ENCODE results near the gene ELMO3.

The ELMO3 gene

GRCh38 chr16:67158637-67159600 is 40.0 kb upstream of the ELMO3 start:
- DNase-seq (ENCODE audit: low spot score in 2 of 2): peak; percentile 70 to 94
- H3K9me3 Mint-ChIP-seq: no peaks in the 10 kb centered on the region
- peak; percentile 72 for ATAC-seq
- peaks cover 25% of the 10 kb centered on the region for H3K36me3 Mint-ChIP-seq
- peak overlapping the region; percentile 95 for H3K4me3 Mint-ChIP-seq
- peaks cover 65% of the 10 kb centered on the region for H3K4me1 Mint-ChIP-seq
- peak overlapping the region; percentile 94 for H3K27ac Mint-ChIP-seq

GRCh38 chr16:67161595-67162058 is 37.3 kb upstream of the ELMO3 start:
- Mint-ChIP-seq H3K4me1 (peaks cover 67% of the 10 kb centered on the region), H3K36me3 (peaks cover 28% of the 10 kb centered on the region)

GRCh38 chr16:67162506-67163163 is 36.3 kb upstream of the ELMO3 start:
- Mint-ChIP-seq H3K27ac (no peak overlapping the region), H3K4me3 (peak overlapping the region; percentile 95), H3K36me3 (peaks cover 38% of the 10 kb centered on the region), H3K4me1 (peaks cover 65% of the 10 kb centered on the region), H3K9me3 (no peaks in the 10 kb centered on the region)
- DNase-seq (ENCODE audit: low spot score in 2 of 2): no peak
- ATAC-seq: no peak

More at GRCh38 chr16:67161595-67162058, 37.3 kb upstream of the ELMO3 start:
- ATAC-seq (no peak), DNase-seq (ENCODE audit: low spot score in 2 of 2) (no peak)
- Mint-ChIP-seq H3K27ac (no peak overlapping the region), H3K9me3 (no peaks in the 10 kb centered on the region), H3K4me3 (peak overlapping the region; percentile 95)

- DNase-seq (ENCODE audit: low spot score in 2 of 2) (peak in 1 of 2 donors; percentile 59), ATAC-seq (peak; percentile 4)
- Mint-ChIP-seq H3K4me1 (peaks cover 62% of the 10 kb centered on the region), H3K9me3 (no peaks in the 10 kb centered on the region), H3K36me3 (peaks cover 45% of the 10 kb centered on the region), H3K4me3 (peak overlapping the region; percentile 95), H3K27ac (no peak overlapping the region)
These were observed 35.5 kb upstream of the ELMO3 start for GRCh38 chr16:67163164-67163998.

- peaks cover 62% of the 10 kb centered on the region for H3K4me1 Mint-ChIP-seq
- peaks cover 52% of the 10 kb centered on the region for H3K36me3 Mint-ChIP-seq
- H3K9me3 Mint-ChIP-seq: no peaks in the 10 kb centered on the region
- ATAC-seq (no peak), DNase-seq (ENCODE audit: low spot score in 2 of 2) (no peak)
- H3K27ac Mint-ChIP-seq: no peak overlapping the region
- peak overlapping the region; percentile 95 for H3K4me3 Mint-ChIP-seq
These were observed 34.9 kb upstream of the ELMO3 start for GRCh38 chr16:67163999-67164558.

GRCh38 chr16:67164599-67165061 is 34.3 kb upstream of the ELMO3 start, which contains the start of gene HSF4:
TSS of gene HSF4 (plus strand) at chr16:67164745. CDS start at chr16:67164812, 67 bp downstream.
- peaks cover 67% of the 10 kb centered on the region for H3K4me1 Mint-ChIP-seq
- peaks cover 58% of the 10 kb centered on the region for H3K36me3 Mint-ChIP-seq
- H3K9me3 Mint-ChIP-seq: no peaks in the 10 kb centered on the region
- H3K4me3 Mint-ChIP-seq: peak within 1 kb of the TSS; percentile 95
- DNase-seq (ENCODE audit: low spot score in 2 of 2) (no peak), ATAC-seq (peak; percentile 0)
- H3K27ac Mint-ChIP-seq: peak within 1 kb of the TSS; percentile 74

- Mint-ChIP-seq H3K4me1 (peaks cover 74% of the 10 kb centered on the region), H3K9me3 (no peaks in the 10 kb centered on the region), H3K36me3 (peaks cover 64% of the 10 kb centered on the region), H3K27ac (peak overlapping the region; percentile 74), H3K4me3 (peak overlapping the region; percentile 95)
- ATAC-seq (no peak), DNase-seq (ENCODE audit: low spot score in 2 of 2) (no peak)
These were observed 33.5 kb upstream of the ELMO3 start for GRCh38 chr16:67165121-67166078.

GRCh38 chr16:67166110-67166547 is 32.8 kb upstream of the ELMO3 start:
- no peak for ATAC-seq
- Mint-ChIP-seq H3K9me3 (no peaks in the 10 kb centered on the region), H3K4me1 (peaks cover 74% of the 10 kb centered on the region), H3K27ac (peak overlapping the region; percentile 72), H3K36me3 (peaks cover 62% of the 10 kb centered on the region), H3K4me3 (peak overlapping the region; percentile 95)
- DNase-seq (ENCODE audit: low spot score in 2 of 2): no peak

GRCh38 chr16:67166598-67167168 is 32.2 kb upstream of the ELMO3 start:
- Mint-ChIP-seq H3K27ac (peak overlapping the region; percentile 72), H3K36me3 (peaks cover 62% of the 10 kb centered on the region), H3K4me3 (peak overlapping the region; percentile 95), H3K4me1 (peaks cover 76% of the 10 kb centered on the region), H3K9me3 (no peaks in the 10 kb centered on the region)
- ATAC-seq (no peak), DNase-seq (ENCODE audit: low spot score in 2 of 2) (no peak)

- Mint-ChIP-seq H3K4me1 (peaks cover 74% of the 10 kb centered on the region), H3K36me3 (peaks cover 63% of the 10 kb centered on the region)
These were observed 31.3 kb upstream of the ELMO3 start for GRCh38 chr16:67167588-67167987.

GRCh38 chr16:67169011-67169451 is 29.9 kb upstream of the ELMO3 start:
- no peak overlapping the region for H3K27ac Mint-ChIP-seq
- H3K4me3 Mint-ChIP-seq: peak overlapping the region; percentile 95
- H3K9me3 Mint-ChIP-seq: no peaks in the 10 kb centered on the region
- peaks cover 80% of the 10 kb centered on the region for H3K4me1 Mint-ChIP-seq
- no peak for ATAC-seq
- peaks cover 75% of the 10 kb centered on the region for H3K36me3 Mint-ChIP-seq
- no peak for DNase-seq (ENCODE audit: low spot score in 2 of 2)

More at GRCh38 chr16:67167588-67167987, 31.3 kb upstream of the ELMO3 start:
- peak overlapping the region; percentile 72 for H3K27ac Mint-ChIP-seq
- H3K9me3 Mint-ChIP-seq: no peaks in the 10 kb centered on the region
- peak overlapping the region; percentile 95 for H3K4me3 Mint-ChIP-seq
- DNase-seq (ENCODE audit: low spot score in 2 of 2) (no peak), ATAC-seq (no peak)

- Mint-ChIP-seq H3K36me3 (peaks cover 81% of the 10 kb centered on the region), H3K4me3 (peak overlapping the region; percentile 95), H3K4me1 (peaks cover 80% of the 10 kb centered on the region), H3K9me3 (no peaks in the 10 kb centered on the region), H3K27ac (peak overlapping the region; percentile 67)
- DNase-seq (ENCODE audit: low spot score in 2 of 2) (peak in 1 of 2 donors; percentile 72), ATAC-seq (no peak)
These were observed 29.2 kb upstream of the ELMO3 start for GRCh38 chr16:67169642-67170167.

All from stimulated activated effector memory CD8-positive, alpha-beta T cell treated with anti-CD3 and anti-CD28 coated beads, Interleukin-12 subunit alpha, Interleukin-12 subunit beta, amount 100 ng/mL, for 72 hours (primary cell).